ENCODE measurements around the gene NPC2.
A peak's percentile ranks its signal among the peaks of the same experiment; 100 is the strongest.
"Not testable (repeated sequence)": the region's sequence is repeated elsewhere in the genome, so short reads cannot be mapped to it uniquely, and the experiment has no call there.

NPC2 gene

DNA sequence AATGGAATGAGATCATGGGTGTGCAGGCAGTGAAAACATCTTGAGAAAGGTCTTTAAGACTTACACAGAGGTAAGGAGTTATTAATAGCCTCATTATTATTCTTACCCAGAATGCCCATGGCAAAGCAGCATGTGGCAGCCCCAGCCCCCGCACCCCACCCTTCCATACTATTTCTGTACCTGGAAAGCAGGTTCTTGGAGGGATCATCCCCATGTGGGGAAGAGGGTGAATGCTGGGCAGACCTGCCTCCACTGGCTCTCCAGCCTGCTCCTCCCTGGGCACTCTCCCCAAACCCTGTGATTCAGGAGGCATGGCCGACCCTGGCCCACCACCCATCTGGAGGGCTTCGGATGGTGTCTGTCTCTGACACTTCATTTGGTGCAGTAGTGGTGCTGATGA, 28.3 kb downstream of the NPC2 start:
- DNase-seq: no peak

DNA sequence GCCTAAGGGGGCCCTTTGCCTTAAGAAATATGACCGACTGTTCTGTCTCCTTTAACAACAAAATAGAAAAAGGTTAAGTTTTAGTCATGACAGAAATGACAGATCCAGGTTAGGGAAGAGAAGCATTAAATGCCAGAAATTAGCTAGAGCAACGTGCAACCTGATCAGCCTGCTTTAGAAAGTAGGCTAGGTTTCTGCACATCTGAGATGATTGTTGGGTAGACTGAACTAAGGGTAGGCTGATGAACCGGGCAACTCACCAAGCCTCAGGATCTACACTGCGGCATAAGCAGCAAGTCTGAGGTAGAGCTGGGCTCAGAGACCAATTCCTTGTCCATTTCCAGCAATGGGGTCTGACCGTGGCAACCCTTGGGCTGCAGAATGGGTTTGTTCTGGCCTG, 29.4 kb downstream of the NPC2 start:
- DNase-seq: no peak

DNA sequence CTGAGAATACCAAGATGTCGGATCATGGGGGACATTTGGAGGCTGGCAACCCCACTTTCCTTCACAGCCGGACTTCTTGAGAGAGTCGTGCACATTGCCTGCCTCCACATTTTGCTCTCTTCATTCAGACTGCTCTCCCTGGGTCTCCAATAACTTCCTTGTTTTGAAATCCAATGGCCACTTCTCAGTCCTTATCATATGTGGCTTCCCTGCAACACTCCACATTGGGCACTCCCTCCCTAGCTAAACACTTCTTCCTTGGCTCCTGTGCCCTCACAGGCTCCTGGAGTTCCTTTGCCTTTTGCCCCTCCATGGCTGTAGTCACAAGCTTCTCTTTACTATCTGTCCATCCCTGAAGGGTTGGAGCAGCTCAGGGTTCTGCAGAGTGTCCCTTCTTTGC, 30.1 kb downstream of the NPC2 start:
- DNase-seq: no peak

DNA sequence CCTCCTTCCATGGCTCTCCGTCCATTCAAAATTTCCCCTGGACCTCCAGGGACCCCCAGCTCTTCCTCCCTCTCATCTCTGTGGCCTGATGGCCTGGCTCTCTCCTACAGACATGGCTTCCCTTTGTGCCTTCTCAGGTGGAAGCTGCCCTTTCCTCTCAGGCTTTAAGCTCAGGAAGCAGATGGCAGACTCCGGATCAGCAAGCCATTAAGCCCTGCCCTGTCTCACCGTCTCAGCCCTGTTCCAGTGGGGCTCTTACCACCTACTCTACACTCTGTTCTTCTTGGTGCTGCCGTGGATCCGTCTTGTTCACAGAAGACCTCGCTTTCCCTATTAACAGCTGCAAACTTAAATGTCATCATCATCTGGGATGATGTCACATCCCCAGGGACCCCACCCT, 33.1 kb downstream of the NPC2 start:
- DNase-seq: no peak

DNA sequence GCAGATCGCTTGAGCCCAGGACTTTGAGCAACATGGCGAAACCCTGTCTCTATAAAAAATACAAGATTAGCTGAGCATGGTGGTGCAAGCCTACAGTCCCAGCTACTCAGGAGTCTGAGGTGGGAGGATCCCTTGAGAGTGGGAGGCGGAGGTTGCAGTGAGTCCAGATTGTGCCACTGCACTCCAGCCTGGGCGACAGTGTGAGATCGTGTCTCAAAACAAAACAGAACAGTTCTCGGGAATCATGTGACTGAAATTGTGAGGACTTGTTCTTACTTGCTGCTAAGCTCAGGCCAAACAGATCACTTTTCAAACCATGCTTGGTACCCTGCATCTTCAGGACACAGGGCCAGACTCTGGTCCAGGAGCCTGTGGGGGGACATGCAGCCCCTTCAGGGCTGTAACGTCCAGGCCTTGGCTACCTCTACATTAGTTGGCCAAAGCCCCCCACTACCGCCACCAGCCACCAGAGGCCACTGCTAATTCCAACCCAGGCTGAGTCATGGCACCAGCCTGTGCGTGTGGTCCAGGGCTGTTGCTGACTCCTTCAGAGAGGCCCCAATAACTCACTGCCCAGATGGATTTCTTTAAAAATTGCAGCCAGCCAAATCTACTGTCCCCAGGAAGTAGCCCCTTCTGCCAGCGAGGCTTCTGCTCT, 33.7 kb downstream of the NPC2 start:
- peak in 2 of 4 experiments; percentile 9 to 11 for DNase-seq

DNA sequence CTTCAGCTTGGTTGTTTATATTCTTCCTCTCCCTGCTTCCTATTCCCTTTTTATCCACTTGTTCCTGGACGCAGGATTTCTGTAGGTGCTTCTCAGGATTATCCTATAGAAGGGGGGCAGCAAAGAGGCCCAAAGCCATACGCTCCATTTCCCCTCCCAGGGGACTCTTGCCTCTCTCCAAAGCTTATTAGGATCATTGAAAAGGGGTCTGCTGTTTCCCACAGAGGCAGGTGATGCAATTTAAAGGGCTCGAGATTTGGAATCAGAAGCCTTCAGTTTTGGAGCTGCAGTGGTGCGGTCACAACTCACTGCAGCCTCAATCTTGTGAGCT, 35.6 kb downstream of the NPC2 start:
- DNase-seq: no peak

DNA sequence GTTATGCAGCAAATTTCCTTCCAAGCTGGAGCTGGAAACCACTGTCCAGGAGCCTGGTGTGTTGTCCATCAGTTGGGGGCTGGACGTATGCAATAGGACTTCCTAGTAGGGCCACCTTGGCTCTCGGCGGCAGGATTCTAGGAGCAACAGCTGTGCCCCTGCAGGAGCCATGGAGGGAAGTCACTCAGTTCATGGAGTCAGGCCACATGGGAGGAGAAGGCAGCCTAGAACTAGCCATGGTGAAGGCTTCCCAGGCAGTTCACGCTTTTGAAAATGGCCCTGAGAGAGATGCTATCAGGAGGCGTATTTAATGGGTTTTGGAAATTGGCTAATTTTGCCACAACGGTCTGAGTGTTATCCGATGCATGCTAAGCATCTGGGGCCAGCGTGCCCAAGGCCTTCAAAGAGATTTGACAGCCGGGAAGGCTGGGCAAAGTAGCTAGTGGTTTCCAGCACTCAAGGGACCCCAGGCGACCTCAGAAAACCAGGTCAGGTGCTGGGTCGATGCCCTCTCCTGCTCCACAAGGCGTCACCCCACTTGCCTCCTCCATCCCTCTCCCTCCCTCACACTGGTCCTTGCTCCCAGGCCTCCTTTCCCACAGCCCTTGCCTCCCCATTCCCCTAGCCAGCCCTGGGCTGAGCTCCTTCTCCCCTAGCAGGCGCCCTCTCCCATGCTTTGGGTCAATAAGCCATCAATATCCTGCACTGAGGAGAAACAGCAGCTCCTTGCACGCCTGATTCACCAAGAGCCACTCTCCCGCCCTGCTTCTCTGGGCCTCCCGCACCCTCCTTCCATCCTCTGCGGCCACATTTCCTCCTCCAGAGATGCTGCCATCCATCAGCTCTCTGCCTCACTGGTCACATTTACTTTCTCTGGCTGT, 36.2 kb downstream of the NPC2 start:
- no peak for DNase-seq

DNA sequence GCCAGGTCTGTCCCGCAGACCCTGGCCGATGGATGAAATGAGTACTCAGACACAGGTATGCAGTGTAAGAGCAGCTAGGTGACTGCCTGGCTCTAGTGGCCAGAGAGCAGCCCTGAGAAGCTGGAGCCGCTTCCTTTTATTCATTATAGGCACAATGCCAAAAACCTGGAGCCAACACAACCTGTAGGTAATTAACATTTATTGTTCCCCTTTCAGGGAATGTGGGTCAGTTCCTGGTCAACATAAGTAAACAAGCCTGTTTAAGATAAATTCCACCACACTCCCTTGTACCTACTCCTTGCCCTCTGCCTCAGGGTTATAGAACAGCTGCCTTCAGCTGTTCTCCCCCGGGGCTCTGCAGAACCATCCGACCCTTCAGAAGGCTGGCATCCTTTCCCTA, 38.7 kb downstream of the NPC2 start:
- DNase-seq: not testable (repeated sequence)

DNA sequence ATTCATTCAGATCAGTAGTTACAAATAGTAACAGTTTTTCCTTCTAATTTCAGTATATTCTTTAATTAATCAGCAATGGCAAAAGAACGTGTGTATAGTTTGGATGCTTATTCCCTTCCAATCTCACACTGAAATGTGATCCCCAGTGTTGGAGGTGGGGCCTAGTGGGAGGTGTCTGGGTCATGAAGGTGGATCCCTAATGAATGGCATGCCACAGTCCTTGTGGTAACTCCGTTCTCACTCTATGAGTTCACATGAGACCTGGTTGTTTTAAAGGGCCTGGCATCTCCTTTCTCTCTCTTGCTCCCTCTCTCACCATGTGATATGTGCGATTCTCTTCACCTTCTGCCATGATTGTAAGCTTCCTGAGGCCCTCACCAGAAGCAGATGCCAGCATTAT, 48.2 kb downstream of the NPC2 start:
- no peak for DNase-seq

DNA sequence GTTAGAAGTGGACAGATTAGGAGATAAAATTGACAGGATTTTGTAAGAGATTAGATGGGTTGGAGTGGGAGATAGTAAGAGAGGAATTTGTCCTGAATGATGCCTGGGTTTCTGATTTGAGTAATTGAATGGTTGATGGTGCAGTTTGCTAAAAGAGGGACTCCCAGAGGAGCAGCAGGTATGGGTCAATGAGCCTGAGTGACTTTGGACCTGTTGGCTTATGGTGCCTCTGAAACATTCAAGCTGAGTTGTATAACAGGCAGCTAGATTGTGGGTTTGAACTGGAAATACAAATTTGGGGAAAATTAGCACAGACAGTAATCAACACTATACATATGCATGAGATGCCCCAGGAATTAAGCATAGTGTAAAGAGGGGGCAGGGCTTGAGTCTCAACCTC, 50.3 kb downstream of the NPC2 start:
- no peak for DNase-seq

DNA sequence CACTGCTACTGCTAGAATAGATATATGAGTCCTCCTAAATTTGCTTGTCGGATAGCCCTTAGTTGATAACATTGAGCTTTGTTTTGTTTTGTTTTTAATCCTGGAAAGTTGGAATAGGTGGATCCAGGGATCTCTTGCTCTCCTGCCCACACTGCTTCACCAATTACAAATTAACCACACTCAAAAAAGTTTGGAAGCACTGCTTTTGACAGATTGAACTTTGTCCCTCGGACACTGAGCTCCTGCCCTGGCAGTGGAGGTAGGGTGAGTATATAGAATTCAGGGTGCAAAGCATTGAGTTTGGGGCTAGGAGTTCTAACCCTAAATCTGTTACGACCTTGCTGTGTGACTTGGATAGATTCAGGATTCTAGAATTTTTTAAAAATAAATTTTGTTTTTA, 52.0 kb downstream of the NPC2 start:
- no peak for DNase-seq

DNA sequence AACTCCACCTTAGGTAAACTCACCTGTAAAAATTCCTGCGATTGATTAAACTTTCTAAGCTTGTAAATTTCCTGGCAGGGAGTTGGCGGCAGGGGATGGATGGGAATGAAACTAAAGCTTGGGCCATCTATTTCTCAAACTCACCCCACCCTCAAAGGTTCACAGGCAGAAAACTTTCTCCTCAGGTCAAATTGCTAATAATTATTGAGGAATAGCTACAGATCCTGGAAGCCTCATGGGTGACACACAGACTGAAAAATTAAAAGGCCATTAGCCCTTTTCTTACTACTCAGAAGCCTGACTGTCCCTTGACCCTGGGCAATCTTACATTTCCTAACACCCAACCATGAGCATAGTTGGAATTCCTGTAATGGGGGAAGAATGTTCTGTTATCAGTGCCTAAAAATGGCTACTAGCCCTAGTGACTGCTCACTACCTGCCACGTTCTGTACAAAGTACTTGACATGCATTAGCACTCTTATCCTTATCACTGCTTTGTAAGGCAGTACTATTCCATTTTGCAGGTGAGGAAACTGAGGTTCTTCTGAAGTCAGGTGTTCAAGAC, 54.7 kb downstream of the NPC2 start:
- DNase-seq: no peak

DNA sequence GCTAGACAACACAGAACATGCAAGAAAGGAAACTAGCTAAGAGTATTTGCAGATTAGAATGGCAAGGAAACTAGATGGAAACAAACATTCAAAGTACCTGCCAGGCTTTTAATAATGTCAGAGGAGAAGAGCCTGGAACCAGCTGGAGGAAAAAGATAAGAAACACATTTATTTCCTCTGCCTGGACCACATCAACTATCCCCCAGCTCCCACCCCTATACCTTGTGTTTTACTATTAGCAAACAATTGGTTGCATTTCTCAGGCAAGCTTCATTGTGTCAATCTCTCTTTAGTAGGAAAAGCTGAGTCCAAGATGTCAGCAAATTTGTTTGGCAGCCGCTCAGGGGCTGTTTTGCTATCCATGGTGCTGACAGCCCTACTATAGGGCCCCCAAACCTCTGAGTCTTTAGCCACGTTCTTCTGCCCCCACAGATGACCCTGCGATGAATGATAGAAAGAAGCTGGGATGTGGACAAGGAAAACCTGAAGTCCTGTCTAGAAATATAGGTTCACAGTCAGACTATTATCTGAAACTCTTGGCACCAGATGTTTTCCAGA, 55.5 kb downstream of the NPC2 start:
- no peak for DNase-seq

DNA sequence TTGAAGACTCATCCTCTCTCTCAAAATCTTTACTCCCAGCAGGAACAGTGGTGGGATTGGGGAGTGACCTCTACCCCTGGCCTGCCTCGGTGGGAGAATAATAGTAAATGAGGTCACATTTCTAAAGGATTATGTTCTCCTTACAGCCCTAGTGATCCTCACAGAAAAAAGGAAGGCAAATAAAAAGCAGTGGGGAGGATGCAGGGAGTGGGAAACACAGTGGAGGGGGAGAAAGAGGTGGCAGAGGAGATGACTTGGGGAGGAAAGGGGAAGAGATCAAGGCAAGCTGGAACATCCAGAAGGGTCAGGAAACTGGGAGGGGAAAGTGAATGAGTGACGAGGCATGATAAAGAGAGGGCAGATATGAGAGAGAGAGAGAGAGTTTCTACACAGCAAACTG, 58.8 kb downstream of the NPC2 start:
- DNase-seq: no peak

DNA sequence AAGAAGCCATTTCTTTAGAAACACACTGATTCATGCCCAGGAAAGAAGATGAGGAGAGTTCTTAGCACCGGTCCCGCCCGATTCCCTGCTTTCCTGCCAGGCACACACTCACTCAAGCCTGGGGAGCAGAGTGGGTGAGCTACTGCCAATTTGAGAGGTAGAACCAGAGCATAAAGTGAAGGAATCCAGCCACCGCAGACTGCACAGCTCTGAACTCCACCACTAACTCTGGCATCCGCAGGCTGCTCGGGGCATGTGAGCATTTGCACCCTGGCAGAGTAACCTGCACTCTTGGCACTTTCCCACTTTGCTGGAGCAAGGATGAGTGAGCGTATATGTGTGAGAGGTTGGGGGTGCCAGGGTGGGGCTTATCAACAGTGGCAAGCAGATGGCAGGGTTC, 63.1 kb downstream of the NPC2 start:
- DNase-seq: no peak
